Right kidney (tissue), 1 donor: Measurements from ENCODE around the gene TCEANC2.
"Not testable (repeated sequence)": the region's sequence is repeated elsewhere in the genome, so short reads cannot be mapped to it uniquely, and the experiment has no call there.

Experiments
- DNase-seq: peaks from one replicate; pipeline ENCODE4 v3.0.0-alpha.2; 2016

The TCEANC2 gene

DNA sequence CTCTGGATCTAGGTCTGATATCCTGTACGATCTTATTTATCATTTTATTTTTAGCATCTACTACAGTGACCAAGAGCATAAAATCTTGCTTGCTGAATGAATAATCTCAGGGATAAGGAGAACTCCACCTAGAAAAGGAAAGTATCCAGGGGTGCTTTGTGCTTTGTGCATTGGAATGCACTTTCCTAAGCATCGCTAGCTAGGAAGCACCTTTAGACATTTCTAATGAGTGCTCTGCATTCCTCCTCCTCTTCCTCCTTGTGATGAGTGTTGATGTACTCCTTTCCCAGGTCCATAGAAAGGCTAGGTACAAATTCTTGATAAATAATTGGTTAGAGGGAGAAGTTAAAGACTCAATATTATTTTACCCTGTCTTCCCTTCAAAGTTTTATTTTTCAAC, 31.4 kb downstream of the TCEANC2 start:
- DNase-seq: no peak

DNA sequence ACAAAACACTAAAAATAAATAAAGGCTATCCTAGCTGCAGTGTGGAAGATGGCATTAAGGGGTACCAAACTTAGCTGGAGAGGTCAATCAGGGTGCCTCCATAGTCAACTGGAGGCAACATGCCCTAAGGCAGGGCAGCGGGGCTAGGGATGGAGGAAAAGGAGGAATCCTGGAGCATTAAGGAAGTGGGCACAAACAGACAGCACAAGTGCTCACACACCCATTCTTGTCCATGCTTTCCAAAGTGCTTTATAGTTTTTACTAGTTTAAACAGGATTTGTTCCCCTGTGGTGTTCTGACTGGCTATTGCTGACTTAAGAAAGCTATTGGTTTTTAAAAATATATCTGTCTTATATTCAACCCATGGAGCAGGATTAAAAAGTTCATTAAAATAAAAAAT, 33.3 kb downstream of the TCEANC2 start:
- DNase-seq: no peak

DNA sequence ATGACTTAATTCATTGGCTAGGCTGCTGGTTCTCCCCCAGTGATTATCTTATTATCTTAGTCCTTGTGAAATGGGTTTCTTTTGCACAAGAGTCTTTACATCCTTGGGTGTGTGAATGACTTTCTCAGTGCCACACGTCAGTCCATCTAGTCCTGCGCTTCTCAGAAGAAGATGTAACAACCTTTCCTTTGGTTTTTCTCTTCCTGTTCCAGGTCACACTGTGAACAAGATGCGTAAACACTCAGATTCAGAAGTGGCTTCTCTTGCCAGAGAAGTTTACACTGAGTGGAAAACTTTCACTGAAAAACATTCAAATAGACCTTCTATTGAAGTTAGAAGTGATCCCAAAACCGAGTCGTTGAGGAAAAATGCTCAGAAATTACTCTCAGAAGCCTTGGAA, 35.0 kb downstream of the TCEANC2 start:
- DNase-seq: no peak

DNA sequence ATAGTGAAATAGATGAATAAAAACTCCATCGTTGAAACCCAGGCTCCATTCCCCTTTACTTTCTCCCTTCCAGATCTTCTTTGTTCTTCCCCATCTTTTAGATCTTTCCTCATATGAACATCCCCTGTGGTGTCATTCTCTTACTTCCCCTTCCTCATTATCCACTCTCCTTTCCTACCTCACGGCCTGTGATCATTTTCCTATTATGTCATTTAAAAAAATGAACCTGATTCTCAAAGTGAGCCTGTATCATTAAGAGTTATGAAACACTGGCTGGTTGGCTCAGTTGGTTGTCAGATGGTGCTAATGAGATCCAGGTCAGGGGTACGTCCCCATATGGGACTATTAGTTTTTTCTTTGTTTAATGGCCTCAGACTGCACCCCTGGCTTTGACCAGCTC, 38.3 kb downstream of the TCEANC2 start:
- no peak for DNase-seq

DNA sequence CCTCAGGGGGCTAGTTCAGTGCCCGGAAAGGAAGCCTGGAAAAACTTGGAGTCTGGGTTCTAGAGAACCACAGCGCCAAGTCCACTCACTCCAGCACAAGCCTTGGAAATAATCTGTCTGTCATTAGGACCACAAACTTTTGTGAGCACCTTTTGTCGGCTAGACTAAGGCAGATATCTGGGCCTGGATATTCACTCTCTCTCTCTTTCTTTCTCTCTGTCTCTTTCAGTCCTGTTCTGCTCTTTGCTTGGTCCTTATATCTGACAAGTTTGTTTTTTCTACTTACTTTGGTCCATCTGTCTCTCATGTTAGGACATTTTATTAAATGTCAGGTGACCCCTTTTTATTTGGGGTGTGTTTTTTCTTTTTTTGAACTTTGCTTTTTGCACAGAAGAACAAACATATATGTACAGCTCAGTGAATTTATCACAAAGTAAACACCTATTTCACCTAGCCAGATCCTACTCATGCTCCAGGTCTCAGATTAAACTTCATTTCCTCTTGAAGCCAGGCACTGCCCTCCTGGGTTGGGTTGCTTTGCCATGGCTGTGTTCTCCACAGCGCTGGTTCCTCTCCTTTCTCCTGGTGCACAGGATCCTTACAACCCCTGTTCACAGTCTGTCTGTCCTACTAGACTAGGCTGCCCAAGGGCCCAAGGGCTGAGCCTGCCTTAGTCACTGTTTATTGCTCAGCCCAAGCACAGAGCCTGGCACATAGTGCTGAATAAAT, 40.8 kb downstream of the TCEANC2 start:
- no peak for DNase-seq

DNA sequence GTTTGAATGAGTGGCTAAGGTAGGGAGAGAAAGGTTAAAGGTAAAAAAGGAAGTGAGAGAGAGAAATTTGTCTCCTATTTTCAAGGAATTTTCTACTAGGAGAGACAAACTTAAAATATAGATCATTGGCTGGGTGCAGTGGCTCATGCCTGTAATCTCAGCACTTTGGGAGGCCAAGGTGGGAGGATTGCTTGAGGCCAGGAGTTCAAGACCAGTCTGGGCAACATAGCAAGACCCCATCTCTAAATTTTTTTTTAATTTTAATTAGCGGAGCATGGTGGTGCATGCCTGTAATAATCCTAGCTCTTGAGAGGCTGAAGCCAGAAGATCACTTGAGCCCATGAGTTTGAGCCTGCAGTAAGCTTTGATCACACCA, 41.3 kb downstream of the TCEANC2 start:
- DNase-seq: not testable (repeated sequence)

DNA sequence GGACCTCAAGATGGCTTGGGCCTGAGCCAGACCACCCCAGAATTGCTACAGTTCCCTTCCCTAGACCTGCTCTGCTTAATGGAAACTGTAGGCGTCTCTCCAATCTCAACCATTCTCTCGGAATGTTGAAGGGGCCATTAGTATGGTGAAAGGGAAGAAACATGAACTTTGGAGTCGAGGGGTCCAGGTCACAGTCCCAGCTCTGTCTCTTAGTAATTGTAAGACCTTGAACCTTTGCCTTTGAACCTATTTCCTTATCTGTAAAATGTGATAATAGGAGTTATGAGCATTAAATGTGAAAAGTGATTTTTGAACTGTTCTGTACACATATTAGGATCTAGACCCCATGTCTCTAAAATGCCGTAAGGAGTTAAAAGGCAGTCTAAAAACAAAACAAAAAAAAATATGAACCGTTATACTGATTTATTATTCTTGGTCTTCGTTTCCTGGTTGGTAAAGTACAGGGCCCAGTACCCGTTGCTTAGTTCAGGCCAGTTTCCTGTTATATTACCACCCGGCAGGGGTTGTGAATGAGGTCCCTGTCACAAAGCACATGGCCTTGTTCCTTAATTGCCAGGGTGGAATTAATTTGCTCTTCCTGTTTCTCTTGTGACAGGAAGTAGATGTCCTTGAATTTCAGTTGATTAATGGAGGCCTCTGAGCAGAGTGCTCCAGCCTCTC, 42.3 kb downstream of the TCEANC2 start:
- peak; percentile 32 for DNase-seq

DNA sequence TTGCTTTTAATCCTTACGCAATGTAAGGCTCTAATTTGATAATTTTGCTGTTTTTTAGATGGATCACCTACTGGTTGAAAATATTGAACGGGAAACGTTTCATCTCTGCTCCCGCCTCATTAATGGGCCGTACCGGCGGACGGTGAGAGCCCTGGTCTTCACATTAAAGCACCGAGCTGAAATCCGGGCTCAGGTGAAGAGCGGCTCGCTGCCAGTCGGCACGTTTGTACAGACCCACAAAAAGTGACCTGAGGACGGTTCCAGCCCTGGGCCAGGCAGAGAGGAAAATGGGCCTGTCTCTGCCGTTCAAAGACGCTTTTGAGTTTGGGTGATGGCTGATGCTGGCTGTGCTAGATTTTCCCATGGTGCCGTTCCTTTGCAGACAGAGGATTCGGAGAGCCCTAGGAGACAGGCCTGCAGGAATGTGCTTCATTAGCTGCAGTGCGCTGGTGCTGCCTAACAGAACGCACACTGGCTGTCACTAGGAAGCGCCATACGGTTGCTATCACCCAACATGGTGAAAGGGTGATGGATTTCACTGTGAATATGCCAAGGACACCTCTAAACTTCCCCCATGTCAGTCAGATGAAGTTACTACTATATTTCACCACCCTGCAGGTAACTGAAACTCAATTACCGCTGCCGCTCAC, 42.9 kb downstream of the TCEANC2 start:
- peak; percentile 27 for DNase-seq

DNA sequence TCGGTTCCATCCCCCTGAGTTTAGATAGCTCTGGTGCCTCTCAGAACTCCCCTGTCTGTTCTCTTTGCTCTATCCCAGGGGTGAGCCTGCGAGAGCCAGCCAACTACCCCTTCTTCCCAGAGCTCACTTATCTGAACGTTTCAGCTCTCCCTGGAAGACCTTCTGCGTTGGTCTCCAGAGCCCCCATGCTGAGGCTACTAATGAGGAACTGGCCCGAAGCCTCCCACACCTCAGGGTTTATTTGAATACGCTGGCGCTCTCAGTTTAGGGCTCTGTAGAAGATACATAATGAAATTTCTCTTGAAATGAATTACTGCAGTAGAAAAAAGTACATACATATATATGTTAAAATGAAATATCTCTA, 43.5 kb downstream of the TCEANC2 start:
- DNase-seq: no peak

DNA sequence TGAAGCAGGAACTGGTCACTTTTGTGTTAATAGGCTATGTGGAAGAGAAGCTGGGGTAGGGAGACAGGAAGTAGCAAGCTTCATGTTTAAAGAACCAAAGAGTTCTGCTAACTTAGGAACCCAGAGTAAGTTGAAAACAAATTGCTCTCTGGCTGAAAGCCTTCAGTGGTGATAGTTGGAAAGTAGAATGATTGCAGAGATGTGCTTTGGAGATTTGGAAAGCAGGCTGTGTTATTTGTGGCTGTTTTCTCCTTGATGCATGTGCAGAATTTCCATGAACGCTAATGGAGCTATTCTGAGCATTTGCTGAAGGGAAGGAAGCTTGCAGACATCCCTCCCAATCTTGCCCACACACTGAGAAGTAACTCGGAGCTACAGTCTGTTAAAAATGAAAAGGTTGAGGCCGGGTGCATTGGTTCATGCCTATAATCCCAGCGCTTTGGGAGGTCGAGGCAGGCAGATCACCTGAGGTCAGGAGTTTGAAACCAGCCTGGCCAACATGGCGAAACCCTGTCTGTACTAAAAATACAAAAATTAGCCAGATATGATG, 45.7 kb downstream of the TCEANC2 start:
- DNase-seq: no peak

DNA sequence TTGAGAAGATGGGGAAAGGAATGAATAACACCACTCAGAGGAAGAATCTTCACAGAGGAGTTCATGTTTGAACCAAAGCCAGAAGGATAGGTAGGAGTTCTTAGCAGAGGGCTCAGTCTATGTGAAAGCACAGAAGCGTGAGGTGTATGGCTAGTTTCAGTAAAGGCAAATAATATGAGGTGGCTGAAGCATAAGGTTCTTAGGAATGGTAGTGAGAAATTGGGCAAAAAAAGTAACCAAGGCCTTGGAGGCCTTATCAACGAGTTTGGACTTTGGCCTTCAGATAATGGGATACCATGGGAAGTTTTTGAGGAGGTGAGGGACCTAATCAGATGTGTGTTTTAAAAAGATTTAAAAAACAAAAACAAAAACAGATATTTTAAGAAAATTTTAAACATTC, 47.1 kb downstream of the TCEANC2 start:
- DNase-seq: no peak

DNA sequence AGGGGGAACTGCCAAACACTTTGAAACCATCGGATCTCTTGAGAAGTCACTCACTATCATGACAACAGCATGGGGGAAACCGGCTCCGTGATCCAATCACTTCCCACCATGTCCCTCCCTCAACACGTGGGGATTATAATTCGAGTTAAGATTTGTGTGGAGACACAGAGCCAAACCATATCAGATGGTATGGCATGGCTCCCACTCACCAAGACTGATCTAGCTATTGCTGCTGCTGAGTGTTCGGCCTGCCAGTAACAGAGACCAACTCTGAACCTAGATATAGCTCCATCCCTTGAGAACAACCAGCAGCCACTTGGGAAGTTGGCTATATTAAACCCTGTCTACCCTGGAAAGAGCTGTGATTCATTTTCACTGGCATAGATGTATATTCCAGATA, 50.0 kb downstream of the TCEANC2 start:
- DNase-seq: no peak

DNA sequence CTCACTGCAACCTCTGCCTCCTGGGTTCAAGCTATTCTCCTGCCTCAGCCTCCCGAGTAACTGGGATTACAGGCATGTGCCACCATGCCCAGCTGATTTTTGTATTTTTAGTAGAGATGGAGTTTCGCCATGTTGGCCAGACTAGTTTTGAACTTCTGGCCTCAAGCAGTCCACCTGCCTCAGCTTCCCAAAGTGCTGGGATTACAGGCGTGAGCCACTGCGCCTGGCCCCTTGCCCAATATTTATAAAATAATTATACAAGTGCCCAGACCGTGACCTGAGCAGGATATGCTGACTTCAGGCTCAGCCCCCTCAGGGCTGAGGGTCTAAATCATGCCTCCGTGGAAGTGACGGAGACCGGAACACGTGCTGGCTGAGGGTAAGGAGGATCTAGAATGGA, 51.2 kb downstream of the TCEANC2 start:
- not testable (repeated sequence) for DNase-seq

DNA sequence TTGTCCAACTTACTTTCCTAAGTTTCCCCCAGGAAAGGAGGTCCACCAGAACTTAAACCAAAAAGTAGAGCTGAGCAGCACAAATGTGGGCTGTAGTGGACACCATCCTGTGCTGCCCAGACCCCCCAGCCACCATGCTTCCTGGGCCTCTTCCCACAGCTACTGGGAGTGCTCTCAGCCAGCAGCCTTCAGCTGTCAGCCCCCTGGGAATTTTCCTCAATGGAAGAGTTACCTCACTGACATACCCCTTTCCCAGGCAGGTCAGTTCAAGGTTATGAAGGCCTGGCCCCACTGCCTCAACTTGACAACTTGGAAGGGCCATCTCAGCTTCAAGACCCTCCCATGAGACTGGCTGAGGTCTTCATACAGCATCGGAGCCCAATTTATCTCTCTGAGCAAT, 51.7 kb downstream of the TCEANC2 start:
- DNase-seq: no peak

DNA sequence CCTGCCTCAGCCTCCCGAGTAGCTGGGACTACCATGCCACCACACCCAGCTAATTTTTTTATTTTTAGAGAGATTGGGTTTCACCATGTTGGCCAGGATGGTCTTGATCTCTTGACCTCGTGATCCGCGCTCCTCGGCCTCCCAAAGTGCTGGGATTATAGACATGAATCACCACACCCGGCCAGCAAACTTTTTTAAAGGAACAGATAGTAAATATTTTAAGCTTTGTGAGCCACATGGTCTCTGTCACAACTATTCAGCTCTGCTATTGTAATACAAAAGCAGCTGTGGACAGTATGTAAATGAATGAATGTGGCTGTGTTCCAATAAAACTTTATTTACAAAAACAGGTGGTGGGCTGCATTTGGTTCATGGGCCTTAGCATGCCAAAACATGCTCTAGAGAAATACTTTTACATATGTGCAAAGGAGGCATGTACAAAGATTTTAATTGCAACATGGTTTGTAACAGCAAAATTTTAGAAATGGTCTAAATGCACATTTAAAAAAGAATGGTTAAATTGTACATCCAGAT, 52.4 kb downstream of the TCEANC2 start:
- DNase-seq: no peak

DNA sequence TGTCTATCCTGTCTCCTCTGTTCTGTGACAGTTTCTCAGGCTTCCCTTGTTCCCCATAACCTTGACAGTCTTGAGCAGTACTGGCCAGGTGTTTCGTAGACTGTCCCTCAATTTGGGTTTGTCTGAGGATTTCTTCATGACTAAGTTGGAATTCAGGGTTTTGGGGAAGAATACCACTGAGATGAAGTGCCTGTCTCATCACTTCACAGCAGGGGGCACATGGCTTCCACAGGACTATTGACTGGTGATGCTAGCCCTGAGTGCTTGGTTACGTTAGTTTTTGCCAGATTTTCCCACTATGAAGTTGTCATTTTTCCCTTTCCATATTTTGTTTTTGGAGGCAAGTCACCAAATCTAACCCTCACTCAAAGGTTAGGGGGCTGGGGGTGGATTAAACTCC, 53.7 kb downstream of the TCEANC2 start:
- no peak for DNase-seq

DNA sequence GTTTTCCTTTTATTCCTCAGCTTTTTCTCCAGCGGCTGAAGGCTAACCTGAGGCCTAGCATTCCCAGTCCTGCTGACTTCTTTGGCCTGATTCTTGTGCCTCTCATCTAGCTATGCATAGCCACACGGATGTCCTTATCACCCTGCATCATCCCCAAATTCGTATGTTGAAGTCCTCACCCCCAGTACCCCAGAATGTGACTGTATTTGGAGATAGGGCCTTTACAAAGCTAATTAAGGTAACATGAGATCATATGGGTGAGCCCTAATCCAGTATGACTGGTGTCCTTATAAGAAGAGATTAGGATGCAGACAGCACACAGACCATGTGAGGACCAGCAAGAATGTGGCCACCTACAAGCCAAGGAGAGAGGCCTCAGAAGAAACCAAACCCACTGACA, 54.7 kb downstream of the TCEANC2 start:
- no peak for DNase-seq

DNA sequence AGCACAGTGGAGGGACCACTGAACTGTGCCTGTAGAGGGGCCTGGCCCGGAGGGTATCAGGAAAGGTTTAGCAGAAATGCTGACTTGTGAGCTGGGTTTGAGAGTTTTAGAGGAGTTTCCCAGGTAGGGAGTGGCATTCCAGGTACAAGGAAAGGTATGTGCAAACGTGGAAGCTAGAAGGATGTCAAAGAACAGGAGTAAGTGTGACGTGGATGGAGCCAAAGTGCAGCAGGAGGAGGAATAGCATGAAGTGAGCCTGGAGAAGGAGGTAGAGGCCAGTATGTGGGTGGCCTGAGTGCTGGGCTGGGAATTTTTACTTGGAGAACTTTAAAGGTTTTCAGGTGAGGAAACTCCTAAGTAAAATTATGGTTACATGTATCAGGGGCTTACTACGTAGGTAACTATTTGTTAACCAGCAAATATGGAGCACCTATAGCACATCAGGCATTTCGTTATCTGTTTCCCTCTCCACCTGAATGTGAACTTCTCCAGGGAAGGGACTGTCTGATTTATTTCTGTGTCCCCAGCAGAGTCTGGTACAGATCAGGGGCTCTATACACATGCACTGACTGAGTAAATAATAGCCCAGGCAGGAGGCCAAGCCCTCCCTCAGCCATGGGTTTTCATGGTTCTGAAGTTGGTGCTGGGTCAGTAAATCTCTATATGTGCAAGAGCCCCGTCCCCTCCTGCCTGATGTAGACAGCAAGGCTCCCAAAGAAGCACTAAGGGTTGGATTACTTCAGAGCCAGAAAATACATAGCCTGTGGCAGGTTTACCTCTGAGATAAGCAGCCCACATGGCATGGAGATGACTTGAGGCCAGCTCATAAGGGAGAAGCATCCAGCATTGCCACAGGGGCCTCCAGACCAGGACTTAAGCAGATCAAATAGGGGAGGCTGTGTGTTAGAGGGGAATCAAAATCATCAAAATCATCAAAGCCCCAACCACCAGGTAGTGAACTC, 56.0 kb downstream of the TCEANC2 start:
- DNase-seq: no peak

DNA sequence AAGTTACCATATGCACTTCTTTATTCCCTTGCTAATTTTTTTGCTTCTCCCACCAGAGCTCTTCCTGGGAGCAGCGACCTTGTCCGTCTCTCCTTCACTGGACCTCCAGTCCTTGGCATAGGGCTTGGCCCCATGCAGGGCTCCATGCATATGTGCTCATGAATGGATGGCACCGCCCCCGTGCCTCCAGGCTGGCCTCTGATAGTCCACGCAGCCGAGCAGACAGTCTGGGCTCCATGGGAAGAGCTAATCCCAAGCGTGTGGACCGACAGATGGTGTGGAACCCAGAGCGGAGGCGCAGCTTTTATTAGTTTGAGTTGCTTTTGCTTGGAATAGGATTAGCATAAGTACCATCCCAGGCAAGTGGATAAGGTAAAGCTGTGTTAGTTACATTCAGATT, 57.6 kb downstream of the TCEANC2 start:
- no peak for DNase-seq

DNA sequence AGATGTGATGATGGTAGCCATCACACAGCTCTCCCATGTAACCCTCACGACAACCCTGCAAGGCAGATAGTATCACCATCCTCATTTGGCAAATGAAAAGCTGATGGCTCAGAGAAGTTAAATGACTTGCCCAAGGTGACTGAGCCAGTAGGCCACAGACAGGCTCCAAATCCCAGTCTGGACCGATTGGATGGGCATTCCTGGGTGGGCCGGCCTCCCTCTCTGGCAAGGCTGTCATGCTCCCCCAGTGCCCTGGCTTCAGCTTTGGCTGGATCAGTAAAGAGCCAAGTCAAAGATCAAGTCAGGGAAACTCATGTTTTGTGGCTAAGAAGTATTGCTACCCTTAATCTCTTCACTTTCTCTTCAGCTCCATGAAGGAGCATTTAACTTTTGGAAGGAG, 58.2 kb downstream of the TCEANC2 start:
- no peak for DNase-seq

DNA sequence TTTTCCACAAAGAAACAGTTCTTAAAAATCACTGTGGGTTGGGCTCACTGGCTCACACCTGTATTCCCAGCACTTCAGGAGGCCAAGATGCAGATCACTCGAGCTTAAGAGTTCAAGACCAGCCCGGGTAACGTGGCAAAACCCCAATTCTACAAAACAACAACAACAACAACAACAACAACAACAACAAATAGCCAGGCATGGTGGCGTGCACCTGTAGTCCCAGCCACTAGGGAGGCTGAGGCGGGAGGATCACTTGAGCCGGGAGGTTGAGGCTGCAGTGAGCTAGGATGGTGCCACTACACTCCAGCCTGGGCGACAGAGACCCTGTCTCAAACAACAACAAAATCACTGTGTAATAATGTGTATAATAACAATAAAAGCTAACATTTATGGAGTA, 58.6 kb downstream of the TCEANC2 start:
- DNase-seq: no peak

DNA sequence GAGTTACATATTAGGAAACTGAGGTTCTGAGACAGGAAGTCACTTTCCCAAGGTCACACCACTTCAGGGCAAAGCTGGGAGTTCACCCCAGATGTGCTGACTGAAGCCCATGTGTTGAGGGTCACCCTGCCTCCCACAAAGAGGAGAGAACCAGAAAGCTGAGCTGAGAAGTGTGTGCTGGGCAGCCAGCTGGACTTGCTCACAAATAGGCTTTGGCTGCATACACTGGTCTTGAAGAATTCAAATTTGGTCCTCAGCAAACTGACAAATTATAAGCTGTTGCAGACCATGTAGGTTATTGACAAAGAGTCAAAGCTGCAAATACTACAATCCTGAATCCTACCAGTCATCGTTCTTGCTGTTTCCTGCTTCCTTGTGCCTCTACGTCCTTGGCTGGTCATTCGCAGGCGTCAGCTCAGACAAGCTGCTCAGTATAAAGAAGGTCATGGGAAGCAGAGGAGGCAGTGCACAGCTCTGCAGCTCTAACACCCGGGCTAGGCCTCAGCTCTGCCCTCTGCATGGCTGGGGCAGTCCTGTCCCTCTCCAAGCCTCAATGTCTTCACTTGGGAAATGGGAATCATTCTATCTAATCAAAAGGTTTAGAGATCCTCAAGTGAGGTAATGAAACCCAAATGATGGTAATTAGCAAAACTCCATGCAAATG, 59.4 kb downstream of the TCEANC2 start:
- no peak for DNase-seq
